ENCODE results near the gene TSHZ3.

Gene TSHZ3

DNA sequence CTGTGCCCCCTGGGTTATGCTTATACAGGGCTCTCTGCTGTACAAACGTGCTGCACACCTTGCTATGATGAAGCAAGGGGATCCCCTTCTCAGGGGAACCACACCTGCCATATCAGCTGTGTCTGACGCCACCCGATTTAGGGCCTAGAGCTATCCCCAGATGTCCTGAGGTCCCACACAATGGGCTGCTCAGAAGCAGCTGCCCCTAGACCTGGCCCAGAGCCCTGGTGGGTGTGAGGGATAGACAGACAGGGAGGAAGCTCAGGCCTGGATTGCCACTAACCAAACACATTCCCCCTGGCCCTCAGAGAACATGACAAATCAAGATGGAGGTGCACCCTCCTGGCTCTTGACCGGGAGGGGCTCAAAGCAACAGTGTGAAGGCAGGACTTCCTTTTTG, 59.3 kb downstream of the TSHZ3 start:
- no peak for DNase-seq (ENCODE audit: extremely low spot score)
- POLR2A ChIA-PET: no interaction called here
- TF ChIP-seq BHLHE40 (IDR thresholded peaks at IDR 0.05; ENCODE audit: borderline replicate concordance) (no peak), ZNF384 (IDR thresholded peaks at IDR 0.05) (no peak), SP1 (IDR thresholded peaks at IDR 0.05) (no peak), NFRKB (IDR thresholded peaks at IDR 0.05) (no peak), ARNT (IDR thresholded peaks at IDR 0.05) (no peak), CTBP1 (IDR thresholded peaks at IDR 0.05; ENCODE audit: borderline replicate concordance) (no peak), HDGF (IDR thresholded peaks at IDR 0.05; ENCODE audit: borderline replicate concordance) (no peak), FOXM1 (IDR thresholded peaks at IDR 0.05; ENCODE audit: borderline replicate concordance) (no peak), SUZ12 (IDR thresholded peaks at IDR 0.05) (no peak), FOXK2 (IDR thresholded peaks at IDR 0.05) (no peak), ELF4 (IDR thresholded peaks at IDR 0.05) (no peak), FOXA1 (IDR thresholded peaks at IDR 0.05) (no peak), LEF1 (IDR thresholded peaks at IDR 0.05; ENCODE audit: borderline replicate concordance) (no peak), TARDBP (IDR thresholded peaks at IDR 0.05) (no peak), L3MBTL2 (conservative IDR thresholded peaks at IDR 0.05) (no peak)
- TF ChIP-seq, protein P1, sequence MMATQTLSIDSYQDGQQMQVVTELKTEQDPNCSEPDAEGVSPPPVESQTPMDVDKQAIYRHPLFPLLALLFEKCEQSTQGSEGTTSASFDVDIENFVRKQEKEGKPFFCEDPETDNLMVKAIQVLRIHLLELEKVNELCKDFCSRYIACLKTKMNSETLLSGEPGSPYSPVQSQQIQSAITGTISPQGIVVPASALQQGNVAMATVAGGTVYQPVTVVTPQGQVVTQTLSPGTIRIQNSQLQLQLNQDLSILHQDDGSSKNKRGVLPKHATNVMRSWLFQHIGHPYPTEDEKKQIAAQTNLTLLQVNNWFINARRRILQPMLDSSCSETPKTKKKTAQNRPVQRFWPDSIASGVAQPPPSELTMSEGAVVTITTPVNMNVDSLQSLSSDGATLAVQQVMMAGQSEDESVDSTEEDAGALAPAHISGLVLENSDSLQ (IDR thresholded peaks at IDR 0.05): no peak

DNA sequence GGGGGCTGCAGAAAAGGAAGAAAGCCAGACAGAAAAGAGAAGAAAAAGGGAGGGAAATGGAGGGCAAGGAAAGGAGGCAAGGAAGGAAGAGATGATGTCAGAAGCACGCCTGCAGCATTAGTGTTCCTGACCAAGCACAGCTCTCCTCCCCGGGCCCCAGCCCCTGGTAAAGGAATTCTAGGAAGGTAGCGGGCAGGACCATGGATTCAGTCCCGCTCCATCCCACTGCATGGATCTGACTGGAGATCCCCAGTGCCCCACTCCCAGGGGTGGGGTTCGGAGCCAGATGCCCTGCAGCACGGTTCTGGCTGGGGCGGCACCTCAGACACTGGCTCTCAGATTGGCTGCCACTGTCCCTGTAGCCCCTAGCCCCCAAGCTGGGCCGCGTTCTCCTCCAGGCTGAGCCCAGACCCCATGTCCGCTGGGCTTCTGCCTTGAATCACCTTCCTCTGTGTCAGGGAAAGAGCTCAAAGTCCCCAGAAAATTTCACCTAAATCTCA, 59.8 kb downstream of the TSHZ3 start:
- no peak for DNase-seq (ENCODE audit: extremely low spot score)
- TF ChIP-seq L3MBTL2 (conservative IDR thresholded peaks at IDR 0.05) (no peak), LEF1 (IDR thresholded peaks at IDR 0.05; ENCODE audit: borderline replicate concordance) (no peak), SUZ12 (IDR thresholded peaks at IDR 0.05) (no peak), ELF4 (IDR thresholded peaks at IDR 0.05) (no peak), NFRKB (IDR thresholded peaks at IDR 0.05) (no peak), FOXK2 (IDR thresholded peaks at IDR 0.05) (no peak), ZNF384 (IDR thresholded peaks at IDR 0.05) (no peak), SP1 (IDR thresholded peaks at IDR 0.05) (no peak), BHLHE40 (IDR thresholded peaks at IDR 0.05; ENCODE audit: borderline replicate concordance) (no peak)
- ChIA-PET CTCF (no interaction called here), POLR2A (no interaction called here)

More for the DNA sequence above, 59.3 kb downstream of the TSHZ3 start:
- CTCF ChIA-PET: no interaction called here

DNA sequence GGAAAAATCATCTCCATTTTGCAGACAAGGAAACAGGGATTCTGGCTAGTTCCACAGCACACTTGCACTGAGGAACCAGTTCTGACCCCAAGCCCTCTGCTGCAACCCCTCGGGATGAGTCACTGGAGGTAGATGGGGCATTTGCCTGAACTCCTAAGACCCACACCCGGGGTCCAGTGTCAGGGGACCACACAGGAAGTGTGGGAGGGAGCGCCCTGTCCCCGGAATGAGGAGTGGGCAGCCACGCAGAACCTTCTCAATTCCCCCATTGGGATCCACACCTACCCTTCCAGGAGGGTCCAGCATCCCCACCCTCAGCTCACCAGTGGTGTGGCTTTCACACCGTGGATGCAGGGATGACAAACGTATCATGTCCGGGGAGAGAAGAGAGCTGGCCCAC, 62.7 kb downstream of the TSHZ3 start:
- no peak for TF ChIP-seq FOXK2 (IDR thresholded peaks at IDR 0.05)
- TF ChIP-seq BHLHE40 (IDR thresholded peaks at IDR 0.05; ENCODE audit: borderline replicate concordance): no peak
- no peak for TF ChIP-seq ARNT (IDR thresholded peaks at IDR 0.05)
- TF ChIP-seq, protein P1 (IDR thresholded peaks at IDR 0.05): no peak
- TF ChIP-seq NFRKB (IDR thresholded peaks at IDR 0.05): no peak
- no peak for TF ChIP-seq L3MBTL2 (conservative IDR thresholded peaks at IDR 0.05)
- TF ChIP-seq CTBP1 (IDR thresholded peaks at IDR 0.05; ENCODE audit: borderline replicate concordance): no peak
- TF ChIP-seq SP1 (IDR thresholded peaks at IDR 0.05): no peak
- TF ChIP-seq FOXA1 (IDR thresholded peaks at IDR 0.05): no peak
- TF ChIP-seq FOXM1 (IDR thresholded peaks at IDR 0.05; ENCODE audit: borderline replicate concordance): no peak
- TF ChIP-seq ELF4 (IDR thresholded peaks at IDR 0.05): no peak
- no peak for TF ChIP-seq ZNF384 (IDR thresholded peaks at IDR 0.05)
- no peak for TF ChIP-seq SUZ12 (IDR thresholded peaks at IDR 0.05)
- no peak for TF ChIP-seq TARDBP (IDR thresholded peaks at IDR 0.05)
- TF ChIP-seq HDGF (IDR thresholded peaks at IDR 0.05; ENCODE audit: borderline replicate concordance): no peak
- CTCF ChIA-PET: interaction anchor here (0.7 kb wide), 1 partner anchor 15 kb away, joined by 4 read pairs; no protein-coding TSS in a partner anchor
- POLR2A ChIA-PET: no interaction called here
- no peak for DNase-seq (ENCODE audit: extremely low spot score)

DNA sequence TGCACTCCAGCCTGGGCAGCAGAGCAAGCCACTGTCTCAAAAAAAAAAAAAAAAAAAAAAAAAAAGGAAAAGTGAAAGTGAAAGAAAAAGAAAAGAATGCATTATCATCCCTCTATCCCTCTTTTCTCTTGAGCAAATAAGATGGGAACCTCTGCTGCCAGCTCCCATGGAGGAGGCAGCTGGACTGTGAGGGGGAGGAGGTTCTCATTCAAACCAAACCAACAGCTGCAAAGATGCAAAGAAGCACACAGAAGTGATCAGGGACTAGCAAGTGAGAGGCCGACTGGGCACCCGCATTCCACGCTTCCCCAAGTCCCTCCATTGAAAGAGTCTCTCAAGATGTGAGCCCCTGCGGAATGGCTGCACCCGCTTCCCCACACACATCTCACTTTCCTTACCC, 63.5 kb downstream of the TSHZ3 start:
- no peak for TF ChIP-seq TARDBP (IDR thresholded peaks at IDR 0.05)
- TF ChIP-seq, protein P1 (IDR thresholded peaks at IDR 0.05): no peak
- TF ChIP-seq SP1 (IDR thresholded peaks at IDR 0.05): no peak
- TF ChIP-seq ARNT (IDR thresholded peaks at IDR 0.05): no peak
- no peak for TF ChIP-seq FOXA1 (IDR thresholded peaks at IDR 0.05)
- TF ChIP-seq LEF1 (IDR thresholded peaks at IDR 0.05; ENCODE audit: borderline replicate concordance): no peak
- TF ChIP-seq L3MBTL2 (conservative IDR thresholded peaks at IDR 0.05): no peak
- no peak for TF ChIP-seq FOXK2 (IDR thresholded peaks at IDR 0.05)
- TF ChIP-seq BHLHE40 (IDR thresholded peaks at IDR 0.05; ENCODE audit: borderline replicate concordance): no peak
- no peak for TF ChIP-seq ELF4 (IDR thresholded peaks at IDR 0.05)
- TF ChIP-seq SUZ12 (IDR thresholded peaks at IDR 0.05): no peak
- no peak for TF ChIP-seq NFRKB (IDR thresholded peaks at IDR 0.05)
- TF ChIP-seq FOXM1 (IDR thresholded peaks at IDR 0.05; ENCODE audit: borderline replicate concordance): no peak
- no peak for TF ChIP-seq CTBP1 (IDR thresholded peaks at IDR 0.05; ENCODE audit: borderline replicate concordance)
- TF ChIP-seq HDGF (IDR thresholded peaks at IDR 0.05; ENCODE audit: borderline replicate concordance): no peak
- DNase-seq (ENCODE audit: extremely low spot score): no peak
- ChIA-PET POLR2A (no interaction called here), CTCF (no interaction called here)

DNA sequence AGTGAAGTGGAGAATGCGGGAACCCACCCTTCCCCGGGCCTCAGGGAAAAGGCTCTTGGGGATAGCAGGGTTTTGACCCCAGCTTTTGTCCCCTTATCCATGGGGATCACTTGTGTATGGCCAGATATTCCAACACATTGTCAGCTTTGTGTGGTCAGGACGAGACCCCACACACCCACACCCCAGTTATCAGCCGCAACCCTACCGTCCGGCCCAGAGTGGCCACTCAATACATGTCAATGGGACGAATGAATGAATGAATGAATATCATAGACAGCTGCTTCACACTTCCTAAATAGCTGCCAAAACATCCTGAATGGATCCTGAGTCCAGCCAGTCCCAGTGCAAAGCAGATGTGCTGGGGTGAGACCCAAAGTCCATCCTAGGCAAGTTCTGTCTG, 64.6 kb downstream of the TSHZ3 start:
- DNase-seq (ENCODE audit: extremely low spot score): no peak
- CTCF ChIA-PET: no interaction called here
- POLR2A ChIA-PET: no interaction called here
- TF ChIP-seq FOXA1 (IDR thresholded peaks at IDR 0.05): no peak

DNA sequence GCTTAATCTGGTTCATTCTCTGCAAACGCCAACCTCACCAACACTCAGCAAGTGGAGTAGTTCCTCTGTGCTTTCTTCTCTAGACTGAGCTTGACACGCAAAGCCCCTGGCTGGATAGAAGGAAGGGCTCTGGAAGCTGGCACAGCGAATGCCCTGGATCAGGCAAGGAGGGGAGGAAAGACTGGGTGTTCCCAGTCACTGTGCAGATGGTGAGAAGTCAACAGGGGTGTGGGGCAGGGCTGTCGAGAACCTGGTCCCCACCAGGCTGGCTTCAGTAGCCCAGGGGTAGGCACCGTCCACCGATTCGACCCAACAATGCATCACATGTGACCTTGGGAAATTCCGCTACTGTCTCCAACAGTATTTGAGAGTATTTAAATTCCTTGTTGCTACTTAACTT, 65.5 kb downstream of the TSHZ3 start:
- no peak for DNase-seq (ENCODE audit: extremely low spot score)
- TF ChIP-seq NFRKB (IDR thresholded peaks at IDR 0.05) (no peak), CTBP1 (IDR thresholded peaks at IDR 0.05; ENCODE audit: borderline replicate concordance) (no peak), FOXA1 (IDR thresholded peaks at IDR 0.05) (no peak), BHLHE40 (IDR thresholded peaks at IDR 0.05; ENCODE audit: borderline replicate concordance) (no peak), ZNF384 (IDR thresholded peaks at IDR 0.05) (no peak), ELF4 (IDR thresholded peaks at IDR 0.05) (no peak), HDGF (IDR thresholded peaks at IDR 0.05; ENCODE audit: borderline replicate concordance) (no peak), FOXK2 (IDR thresholded peaks at IDR 0.05) (no peak)
- CTCF ChIA-PET: no interaction called here
- POLR2A ChIA-PET: no interaction called here

Measured in HEK293T (cell line).